ENCODE measurements around the gene PIP5K1B.

The PIP5K1B gene

DNA sequence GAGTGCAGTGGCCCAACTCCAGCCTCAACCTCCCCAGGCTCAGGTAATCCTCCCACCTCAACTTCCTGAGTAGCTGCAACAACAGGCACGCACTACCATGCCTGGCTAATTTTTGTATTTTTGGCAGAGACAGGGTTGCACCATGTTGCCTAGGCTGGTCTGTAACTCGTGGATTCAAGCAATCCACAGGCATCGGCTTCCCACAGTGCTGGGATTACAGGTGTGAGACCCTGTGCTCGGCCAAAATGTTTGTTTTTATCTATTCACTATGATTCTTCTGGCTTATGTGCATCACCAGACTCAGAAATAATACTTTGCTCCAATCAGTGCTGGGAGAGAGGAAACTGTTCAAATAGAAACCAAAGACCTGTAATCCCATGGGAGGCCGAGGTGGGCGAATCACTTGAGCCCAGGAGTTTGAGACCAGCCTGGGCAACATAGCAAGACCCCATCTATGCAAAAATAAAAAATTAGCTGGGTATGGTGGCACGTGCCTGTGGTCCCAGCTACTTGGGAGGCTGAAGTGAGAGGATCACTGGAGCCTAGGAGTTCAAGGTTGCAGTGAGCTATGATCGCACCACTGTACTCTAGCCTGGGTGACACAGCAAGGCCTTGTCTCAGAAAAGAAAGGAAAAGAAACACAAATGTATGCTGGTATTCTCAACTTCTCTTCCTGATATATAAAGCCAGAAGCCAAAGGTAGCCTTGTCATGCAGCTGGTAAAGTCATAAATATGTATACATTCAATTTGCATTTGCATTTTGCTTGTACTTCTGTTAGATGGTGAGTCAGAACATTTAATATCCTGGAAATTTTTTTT lies 4.5 kb downstream of the PIP5K1B start:
- DNase-seq = no peak

DNA sequence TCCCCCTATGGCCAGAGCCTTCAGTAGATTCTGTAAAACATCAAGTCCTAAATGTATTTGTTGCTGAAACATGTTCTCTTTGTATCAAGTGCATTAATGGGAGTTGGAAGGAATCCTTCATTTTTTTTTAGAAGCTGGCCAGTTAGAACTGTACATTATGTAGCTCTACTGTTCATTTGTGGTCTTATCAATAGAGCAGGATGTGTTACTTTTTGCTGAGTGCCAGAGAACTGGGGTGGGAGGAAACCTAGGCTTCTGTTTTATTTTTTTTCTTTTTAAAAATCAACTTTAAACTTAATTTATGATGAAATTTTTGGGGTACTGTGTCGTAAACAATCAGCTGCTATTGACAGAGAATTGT lies 5.1 kb downstream of the PIP5K1B start:
- no peak for DNase-seq

DNA sequence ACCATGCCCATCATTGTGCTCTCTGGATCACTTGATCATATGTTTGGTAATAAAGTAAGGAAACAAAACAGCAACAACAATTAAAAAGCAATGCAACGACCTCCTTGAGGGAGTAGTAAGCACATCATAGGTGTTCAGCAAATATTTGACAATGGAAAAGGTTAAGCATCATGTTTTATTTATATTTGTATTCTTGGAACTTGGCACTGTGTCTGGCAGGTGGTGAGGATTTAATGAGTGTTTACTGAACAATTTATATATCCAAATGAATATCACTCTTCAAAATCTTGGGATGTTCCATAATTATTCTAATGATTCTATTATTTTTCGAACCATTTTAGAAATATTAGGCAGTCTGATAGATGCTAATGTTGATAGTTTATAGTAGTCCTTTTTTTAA lies 6.2 kb downstream of the PIP5K1B start:
- DNase-seq = no peak

DNA sequence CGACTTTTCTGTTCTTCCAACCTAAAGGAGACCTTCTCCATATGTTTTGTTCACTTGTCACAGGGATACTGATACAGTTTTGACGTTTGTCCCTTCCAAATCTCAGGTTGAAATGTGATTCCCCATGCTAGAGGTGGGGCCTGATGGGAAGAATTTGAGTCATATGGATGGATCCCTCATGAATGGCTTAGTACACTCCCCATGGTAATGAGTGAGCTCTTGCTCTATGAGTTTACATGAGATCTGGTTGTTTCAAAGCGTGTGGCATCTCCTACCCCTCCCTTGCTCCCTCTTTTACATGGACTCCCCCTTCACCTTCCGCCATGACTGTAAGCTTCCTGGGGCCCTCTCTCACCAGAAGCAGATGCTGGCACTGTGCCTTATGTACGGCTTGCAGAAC lies 6.9 kb downstream of the PIP5K1B start:
- no peak for DNase-seq

DNA sequence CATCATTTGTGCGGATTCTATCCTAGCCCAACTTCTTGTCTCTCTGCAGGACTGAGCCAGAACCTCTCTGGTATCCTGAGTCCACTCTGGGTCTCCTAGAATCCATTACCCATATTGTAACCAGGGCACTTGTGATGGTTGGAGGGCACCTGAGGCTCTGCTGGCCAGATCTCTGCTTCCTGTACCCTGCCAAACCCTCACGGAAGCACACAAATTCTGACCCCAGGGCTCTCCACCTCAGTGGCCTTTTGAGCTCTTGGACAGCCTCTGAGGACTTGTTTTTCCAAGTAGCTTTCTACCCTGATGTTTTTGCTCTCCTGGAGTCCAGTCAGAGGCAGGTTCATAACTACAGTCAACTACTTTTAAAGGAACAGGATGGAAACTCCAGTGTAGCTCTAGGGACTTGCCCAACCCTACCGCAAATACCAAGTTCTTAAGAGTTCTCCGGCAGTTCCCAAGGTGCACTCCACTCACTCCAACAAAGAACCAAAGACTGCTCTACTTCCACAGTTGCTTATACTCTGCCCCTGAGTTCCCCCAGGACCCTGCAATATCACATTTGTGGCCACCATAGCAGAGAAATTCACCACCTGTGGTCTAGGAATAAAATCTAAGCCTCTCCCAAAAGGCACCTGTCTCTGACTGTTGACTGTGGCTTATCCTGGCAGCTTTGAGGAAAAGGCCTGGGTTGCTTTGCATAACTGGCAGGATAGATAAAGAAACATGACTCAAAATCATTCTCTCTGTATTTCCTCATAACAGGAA lies 9.6 kb downstream of the PIP5K1B start:
- no peak for DNase-seq

DNA sequence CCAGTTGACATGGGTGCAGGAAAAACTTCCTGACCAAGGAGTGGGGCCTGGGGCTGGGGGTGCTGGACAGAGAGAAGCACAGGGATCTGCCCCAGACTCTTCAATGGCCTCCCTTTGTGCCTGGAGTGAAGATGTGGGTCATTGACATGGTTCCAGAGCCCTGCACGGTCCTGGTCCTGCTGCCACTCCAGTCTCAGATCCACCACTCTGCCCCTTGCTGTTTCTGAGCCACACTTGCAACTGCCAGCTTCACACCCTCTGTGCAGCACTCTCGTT lies 10.1 kb downstream of the PIP5K1B start:
- DNase-seq = no peak

DNA sequence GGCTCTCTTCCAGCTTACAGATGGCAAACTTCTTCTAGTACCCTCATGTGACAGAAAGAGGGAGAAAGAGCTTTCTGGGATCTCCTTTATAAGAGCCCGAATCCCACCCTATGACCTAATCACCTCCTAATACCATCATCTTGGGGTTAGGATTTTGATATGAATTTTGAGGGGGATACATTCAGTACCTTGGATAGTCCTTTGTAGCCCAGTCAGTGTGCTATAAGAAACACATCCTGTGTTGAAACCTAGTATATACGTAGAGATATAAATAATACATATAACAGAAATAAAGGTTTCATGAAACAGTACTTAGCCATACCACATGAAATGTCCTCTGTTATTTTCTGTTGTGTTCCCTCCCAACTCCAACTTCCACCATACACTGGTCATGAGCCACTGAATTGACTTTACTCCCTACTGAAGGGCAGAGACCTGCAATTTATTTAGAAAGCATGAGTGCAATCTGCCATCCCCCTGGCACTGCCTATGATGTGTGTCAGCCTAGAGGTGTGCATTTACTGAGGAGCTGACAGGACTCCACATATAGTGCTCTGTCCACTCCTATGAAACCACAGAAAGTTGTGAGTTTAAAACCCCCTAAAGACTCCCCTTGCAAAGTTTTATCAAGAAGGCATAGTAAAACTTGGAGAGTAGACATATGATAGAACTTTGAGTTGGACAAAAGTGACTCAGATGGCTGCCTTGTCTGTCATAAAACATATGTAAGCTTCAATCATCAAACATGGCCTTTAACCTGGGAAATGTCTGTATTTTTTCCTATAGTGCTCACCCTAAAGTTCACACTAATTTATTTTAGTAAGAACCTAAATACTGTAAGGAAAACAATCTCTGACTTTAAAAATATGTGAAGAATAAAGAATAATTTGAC lies 12.8 kb downstream of the PIP5K1B start:
- DNase-seq = no peak

DNA sequence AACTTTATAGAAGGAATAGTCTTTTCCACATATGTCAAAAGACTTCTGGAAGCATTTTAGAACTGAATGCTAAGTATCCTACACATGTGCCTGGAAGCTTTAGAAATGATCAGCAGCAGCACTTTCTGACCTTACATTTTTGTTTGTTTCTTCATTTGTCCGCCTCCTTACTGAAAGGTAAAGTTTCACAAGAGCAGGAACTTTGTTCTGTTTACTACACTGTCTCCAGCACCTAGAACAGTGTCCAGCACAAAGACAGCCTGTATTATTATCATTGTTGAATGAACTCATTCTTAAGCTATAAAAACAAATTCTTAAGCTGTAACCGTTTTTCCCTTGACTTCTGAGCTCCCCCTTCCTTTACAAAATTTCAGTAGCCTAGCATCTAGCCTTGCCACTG lies 14.8 kb downstream of the PIP5K1B start:
- no peak for DNase-seq

DNA sequence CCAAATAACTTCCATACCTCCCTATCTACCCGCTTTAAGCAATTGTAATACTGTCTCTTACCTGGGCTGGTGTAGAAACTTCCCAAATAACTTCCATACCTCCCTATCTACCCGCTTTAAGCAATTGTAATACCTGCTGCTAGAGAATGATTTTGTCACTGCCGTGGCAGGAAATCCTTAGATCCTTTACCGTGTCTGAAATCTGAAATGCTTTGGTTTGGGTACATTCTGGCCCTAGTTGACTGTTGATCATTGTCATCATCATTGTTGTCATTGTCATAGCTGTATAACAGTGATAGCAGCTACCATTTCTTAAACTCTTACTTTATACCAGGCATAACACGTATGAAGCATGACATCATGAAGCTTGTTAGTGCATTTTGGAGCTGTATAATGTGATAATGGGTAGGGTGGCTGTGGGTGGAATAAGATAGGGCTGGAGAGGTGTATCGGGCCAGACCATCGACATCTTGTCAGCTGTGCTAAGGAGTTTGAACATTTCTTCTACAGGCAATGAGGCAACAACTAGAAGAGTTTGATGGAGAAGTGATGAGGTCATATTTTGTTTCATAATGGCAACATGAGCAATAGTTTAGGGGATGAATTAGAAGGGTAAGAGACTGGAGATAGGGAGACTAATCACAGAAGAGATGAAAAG lies 15.7 kb downstream of the PIP5K1B start:
- no peak for DNase-seq

DNA sequence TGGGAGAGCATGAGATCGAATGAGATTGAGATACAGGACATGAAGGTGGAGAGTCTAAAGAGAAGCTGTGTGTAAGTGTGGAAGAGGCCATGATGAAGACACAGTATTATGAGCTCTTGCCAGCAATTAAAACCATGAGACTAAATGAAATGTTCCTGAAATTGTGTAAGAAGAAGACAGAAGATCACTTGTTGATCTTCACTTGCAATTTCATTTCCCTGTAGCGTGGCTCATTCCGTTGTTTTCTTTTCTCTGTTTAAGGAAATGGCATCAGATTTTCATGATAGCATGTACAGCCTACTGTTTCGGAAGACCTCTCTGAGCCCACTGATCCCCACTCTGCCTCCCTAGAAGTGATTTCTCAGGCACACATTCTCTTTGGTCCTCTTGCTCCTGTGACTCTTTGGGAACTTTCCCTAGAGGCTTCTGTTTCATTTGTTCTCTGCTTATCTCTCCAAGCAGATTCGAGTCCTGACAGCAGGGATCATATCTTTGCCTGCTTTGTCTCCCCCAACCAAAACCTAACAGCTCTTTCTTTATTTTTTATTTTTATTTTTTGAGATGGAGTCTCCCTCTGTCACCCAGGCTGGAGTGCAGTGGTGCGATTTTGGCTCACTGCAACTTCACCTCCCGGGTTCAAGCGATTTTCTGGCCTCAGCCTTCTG lies 16.8 kb downstream of the PIP5K1B start:
- no peak for DNase-seq

DNA sequence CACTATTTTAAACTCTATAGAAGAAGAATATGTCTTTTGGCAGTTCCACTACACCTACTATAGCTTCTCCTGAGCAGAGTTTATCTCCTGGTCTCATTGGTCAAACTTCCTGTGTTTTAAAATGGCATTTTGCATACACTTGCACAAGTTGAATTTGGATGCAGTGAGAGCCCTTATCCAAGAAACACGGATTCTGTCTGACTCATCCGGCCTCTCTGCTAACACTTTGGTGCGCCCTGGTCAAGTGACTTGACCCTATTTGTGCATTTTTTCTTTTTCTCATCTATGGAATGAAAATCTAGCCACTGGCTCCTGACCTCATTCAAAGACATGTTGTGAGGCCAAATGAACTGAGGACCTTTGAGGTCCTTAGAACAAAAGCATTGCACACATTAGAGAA lies 20.0 kb downstream of the PIP5K1B start:
- DNase-seq = no peak

DNA sequence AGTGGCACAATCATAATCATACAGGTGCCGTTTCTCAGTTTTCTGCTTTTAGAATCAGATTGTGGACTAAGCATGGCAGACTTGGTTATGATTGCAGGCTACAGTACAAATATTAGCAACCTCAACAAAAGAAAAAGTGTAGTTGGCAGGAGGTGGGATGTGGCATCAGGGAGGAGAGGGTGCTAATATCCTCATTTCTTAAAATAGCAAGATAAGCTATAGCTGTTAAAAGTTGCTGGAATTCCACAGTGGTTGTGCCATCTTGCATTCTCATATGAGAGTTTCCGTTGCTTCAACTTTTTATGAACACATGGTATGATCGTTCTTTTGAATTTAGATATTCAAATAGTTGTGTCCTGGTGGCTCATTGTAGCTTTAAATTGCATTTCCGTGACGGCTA lies 21.4 kb downstream of the PIP5K1B start:
- no peak for DNase-seq

DNA sequence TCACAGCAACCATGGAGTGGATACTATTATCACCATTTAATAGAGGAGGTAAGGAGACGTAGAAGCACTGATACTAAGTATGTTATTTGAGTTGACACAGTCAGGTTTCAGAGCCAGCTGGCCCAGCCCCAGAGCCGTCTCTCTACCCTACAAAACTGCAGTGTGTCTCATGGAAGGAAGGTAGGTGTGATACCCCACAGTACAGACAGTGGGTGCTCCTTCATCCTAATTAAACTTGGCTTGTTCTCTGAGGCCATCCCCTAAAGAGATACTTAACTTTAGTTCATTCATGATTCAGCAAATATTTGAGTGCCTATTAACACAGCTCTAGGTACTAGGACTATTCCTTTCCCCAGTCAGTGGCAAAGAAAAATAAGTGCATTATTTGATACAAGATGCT lies 22.6 kb downstream of the PIP5K1B start:
- DNase-seq = no peak

DNA sequence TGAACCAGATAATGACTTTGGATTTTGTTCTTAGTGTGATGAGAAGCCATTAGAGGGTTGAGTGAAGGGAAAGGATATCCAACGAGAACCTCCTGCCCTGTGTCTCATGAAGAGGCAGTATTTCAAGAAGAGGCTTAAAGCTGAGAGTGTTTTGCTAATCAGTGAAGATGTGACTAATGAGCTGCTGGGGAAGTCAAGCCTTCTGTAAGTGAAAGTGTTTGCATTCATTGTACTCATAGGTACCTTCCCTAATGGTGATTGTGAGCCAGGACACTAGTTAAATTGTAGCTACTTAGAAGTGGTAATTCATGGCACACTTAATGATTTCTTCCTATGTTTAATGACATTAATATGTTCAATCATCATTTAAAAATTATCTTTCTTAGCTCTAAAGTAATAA lies 23.7 kb downstream of the PIP5K1B start:
- no peak for DNase-seq

DNA sequence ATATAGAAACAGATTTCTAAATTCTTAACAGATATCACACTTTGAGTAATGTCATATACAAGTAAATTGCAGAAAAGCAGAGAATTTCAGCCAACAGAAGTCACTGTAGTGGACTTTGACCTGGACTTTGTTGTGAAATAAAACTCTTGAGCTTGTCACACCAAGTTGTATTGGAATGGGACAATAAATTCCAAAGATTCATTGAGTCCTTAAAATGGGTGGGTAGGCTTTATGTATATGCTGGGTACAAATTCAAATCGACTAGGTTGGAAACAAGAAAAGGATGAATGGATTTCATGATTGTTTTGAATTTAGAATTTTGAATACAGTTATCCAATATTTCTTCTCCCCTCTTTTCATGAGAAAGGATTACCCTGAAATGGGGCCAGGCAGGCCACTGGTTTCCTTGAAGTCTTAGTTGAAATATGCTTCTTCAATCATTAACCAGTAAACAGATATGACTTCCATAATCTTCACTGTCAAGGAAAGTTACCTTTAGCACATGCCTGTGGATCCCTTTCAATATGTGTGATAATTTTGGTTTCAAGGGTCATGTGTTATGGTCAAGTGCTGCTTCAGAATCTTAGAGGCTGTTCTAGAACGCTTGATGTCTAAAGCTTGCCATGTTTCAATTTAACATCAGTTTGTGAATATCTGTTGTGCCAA lies 25.7 kb downstream of the PIP5K1B start:
- DNase-seq = no peak

DNA sequence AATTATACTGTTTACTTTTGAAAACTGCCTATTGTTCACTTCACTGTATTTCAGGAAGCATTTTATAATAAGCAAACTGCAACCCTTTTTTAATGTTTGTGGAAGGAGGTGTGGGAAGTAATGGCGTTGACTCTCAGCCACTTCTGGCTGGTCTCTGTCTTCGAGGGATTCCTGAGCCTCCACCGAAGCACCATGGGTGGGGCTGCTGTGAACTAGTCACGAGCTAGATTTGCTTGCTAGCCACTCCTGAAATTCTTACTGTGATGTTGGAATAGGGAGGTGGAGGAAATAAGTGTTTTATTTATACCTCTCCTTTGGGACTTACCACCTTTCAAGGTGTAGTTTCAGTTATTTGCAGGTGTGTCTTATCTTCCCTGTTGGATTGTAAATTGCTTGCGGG lies 26.8 kb downstream of the PIP5K1B start:
- DNase-seq = no peak

DNA sequence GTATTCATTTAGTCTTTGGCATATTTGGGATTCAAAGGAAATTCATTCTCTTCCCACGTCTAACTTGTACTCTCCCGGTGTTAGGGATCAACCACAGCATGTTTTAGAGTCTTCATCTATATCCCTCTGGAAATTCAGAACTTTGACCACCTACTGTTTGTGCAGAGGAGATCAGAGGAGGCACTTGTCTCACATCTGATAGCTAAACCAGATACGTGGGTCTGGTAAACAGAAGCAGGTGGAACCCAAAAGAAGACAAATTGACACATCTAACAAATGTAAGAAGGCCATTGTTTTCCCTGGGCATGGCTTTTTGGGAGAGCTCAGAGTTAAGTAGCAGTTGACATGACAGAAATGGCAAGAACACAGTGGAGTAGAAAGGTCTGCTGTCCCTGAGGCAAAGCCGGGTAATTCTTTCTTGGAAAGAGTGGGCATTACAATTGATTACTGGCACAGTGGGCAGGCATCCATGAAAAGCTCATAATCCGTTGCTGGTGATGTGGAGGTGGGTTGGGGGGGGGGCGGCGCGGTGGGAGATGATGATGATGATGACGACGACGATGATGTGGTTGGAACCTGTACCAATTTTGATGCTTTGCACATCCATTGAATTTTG lies 27.5 kb downstream of the PIP5K1B start:
- DNase-seq = no peak

DNA sequence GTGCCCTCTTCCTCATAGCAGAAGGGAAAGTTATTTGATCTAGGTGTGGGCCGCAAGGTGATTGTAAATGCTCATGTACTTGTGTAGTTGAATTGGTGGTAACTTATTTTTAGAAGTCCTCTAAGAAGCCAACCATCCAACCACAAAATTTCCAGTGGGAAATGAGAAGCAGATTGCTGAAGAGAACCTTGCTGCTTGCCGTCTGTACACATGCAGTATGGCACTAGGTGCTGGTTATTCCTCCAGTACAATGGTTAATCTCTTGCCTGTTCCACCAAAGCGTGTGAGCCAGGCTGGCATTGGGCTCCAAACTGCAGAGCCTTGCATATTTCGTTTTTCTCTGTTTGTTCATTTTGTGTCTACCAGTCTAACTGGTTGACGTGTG lies 28.0 kb downstream of the PIP5K1B start:
- DNase-seq = no peak

DNA sequence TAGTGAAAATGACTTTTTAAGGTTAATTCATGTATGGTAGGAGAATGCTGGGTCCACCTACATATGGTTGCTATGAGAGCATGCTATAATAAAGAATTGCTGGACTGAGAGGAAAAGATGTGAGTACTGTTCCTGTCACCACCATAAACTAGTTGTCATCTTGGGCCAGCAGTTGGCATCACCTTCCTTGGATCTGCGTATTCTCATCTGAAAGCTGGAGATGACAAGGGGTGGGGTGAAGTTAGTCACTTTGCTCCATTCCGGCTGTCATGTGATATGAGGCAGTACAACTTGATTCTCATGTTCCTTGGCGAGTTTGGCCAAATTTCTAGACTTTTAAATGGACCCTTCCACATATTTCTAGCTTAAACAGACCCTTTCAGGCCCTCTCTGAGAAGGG lies 33.3 kb downstream of the PIP5K1B start:
- DNase-seq = no peak

DNA sequence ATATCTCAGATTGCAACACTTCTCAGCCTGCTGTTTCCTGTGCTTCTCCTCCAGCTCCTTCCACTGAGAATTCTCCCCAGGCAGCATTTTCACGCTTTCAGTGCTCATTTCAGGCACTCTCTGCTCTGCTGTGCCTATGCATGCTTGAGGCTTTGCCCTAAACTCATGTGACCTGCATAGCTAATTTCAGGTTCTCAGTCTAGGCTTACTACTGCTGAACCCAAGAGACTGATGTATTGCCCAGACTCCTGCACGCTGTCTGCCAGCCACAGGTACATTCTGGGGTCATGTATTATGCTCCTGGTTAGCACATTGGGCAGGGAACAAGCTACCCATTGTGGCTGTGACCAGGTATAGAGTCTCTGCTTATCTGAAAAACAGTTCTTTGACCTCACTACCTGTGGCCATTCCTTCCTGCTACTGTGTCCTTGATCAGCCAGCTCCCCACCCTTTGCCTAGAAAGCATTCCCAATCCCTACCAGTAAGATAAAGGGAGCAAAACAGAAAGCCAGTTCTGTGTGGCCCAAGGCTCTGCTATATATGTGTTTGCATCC lies 34.7 kb downstream of the PIP5K1B start:
- no peak for DNase-seq

DNA sequence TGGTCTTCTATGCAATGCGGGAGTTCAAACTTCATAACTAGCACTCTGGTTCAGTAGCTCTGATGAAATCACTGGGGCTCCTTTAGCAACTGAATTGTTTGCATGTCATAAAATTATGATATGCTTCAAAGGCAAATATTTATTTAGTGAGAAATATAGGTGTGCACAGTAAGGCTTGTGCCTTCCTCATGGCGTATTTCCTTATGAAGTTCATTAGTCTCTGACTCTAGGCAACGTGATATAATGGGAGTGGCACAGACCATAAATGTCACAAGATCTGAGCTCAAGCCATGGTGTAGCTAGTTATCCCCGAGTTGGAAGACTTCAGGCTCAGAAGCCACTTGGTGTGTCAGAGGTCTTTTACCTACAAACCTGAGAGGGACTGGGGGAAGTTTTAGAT lies 35.5 kb downstream of the PIP5K1B start:
- DNase-seq = no peak

Measured in activated CD4-positive, alpha-beta T cell treated with anti-CD3 and anti-CD28 coated beads, Interleukin-2, amount 50 U/mL, for 48 hours (primary cell).